Panc1 (cell line): ENCODE data around the gene TBX1. TPM values are rescaled to one million over a fixed set of nuclear protein-coding genes. Genes with fewer than 3 reads are reported as not detected.

Experiments used
- ATAC-seq: fragments of 200-7000 bp; cut with Tn5 transposase; 2 replicates; pipeline ENCODE4 v1.9.1; 2020; ENCODE audit warnings: mild to moderate bottlenecking, moderate library complexity
- BruUV-seq: library from RNA; stranded (reverse); fragments of 400-500 nt; replicated peaks from 2 replicates; lab custom pipeline; 2021; lab: Mats Ljungman, UMichigan
- CTCF ChIA-PET: fragments of 300-600 bp; sonication (Branson Sonifier 250); formaldehyde crosslinking; loops from one replicate; lab custom pipeline; 2022; ENCODE audit warnings: antibody characterized with exemption; lab: Charles Lee
- POLR2A ChIA-PET: fragments of 300-600 bp; sonication (Branson Sonifier 250); formaldehyde crosslinking; loops from one replicate; lab custom pipeline; 2022; ENCODE audit warnings: antibody characterized with exemption; lab: Charles Lee
- DNase-seq: peaks from one replicate; pipeline ENCODE4 v3.0.0-alpha.2; 2010; ENCODE audit warnings: low read depth, low spot score
- H3K27ac ChIP-seq: 2 replicates; pipeline ENCODE4 v1.5.1; 2011; ENCODE audit warnings: mild to moderate bottlenecking, low read length, inconsistent platforms
- H3K27me3 ChIP-seq: fragments of 200-500 bp; sonication (Bioruptor generic); 2 replicates; pipeline ENCODE4 v1.6.0; 2014; ENCODE audit warnings: low read length, inconsistent platforms; ENCODE audit not compliant: control insufficient read depth, insufficient read depth
- H3K36me3 ChIP-seq: fragments of 200-500 bp; sonication (Bioruptor generic); 2 replicates; pipeline ENCODE4 v1.5.1; 2014; ENCODE audit warnings: inconsistent platforms, mild to moderate bottlenecking, low read length, moderate library complexity; ENCODE audit not compliant: control insufficient read depth, insufficient read depth
- H3K4me1 ChIP-seq: 2 replicates; pipeline ENCODE4 v1.5.1; 2011; ENCODE audit warnings: inconsistent platforms, mild to moderate bottlenecking, low read length, moderate library complexity; ENCODE audit not compliant: control insufficient read depth, insufficient read depth
- H3K4me3 ChIP-seq, 2 experiments: 2 replicates each; pipeline ENCODE4 v1.5.1; 2011 to 2012; ENCODE audit warnings: low read depth in 2 of 2, low read length in 2 of 2, mild to moderate bottlenecking in 2 of 2, inconsistent platforms in 1 of 2, moderate library complexity in 1 of 2
- H3K9me3 ChIP-seq: fragments of 200-500 bp; sonication (Bioruptor generic); 2 replicates; pipeline ENCODE4 v1.5.1; 2014; ENCODE audit warnings: low read depth, mild to moderate bottlenecking, inconsistent platforms, low read length, moderate library complexity; ENCODE audit not compliant: control insufficient read depth, insufficient read depth
- CTCF ChIP-seq: fragments of 450-650 bp; IDR thresholded peaks from 2 replicates; pipeline ENCODE4 v1.5.1; 2017; ENCODE audit warnings: mild to moderate bottlenecking
- POLR2AphosphoS5 ChIP-seq: IDR thresholded peaks from 2 replicates; pipeline ENCODE4 v1.6.1; 2012; ENCODE audit warnings: mild to moderate bottlenecking, low read depth, low read length, moderate library complexity
- REST ChIP-seq, 2 experiments: IDR thresholded peaks; 2 replicates each; pipeline ENCODE4 v1.6.1; 2011 to 2012; ENCODE audit warnings: low read depth in 2 of 2, control low read depth in 1 of 2, low read length in 1 of 2, mild to moderate bottlenecking in 1 of 2, moderate library complexity in 1 of 2; ENCODE audit not compliant: insufficient read depth in 1 of 2
- SIN3A ChIP-seq: IDR thresholded peaks from 2 replicates; pipeline ENCODE4 v1.6.1; 2012; ENCODE audit warnings: low read depth, mild to moderate bottlenecking, low read length, moderate library complexity, borderline replicate concordance; ENCODE audit not compliant: insufficient read depth
- TCF7L2 ChIP-seq: IDR thresholded peaks from 2 replicates; pipeline ENCODE4 v1.6.1; 2011; ENCODE audit warnings: mild to moderate bottlenecking, low read depth, low read length, inconsistent platforms
- in situ Hi-C: cut with HindIII; loops from 2 replicates; pipeline ENCODE4 v1.10.0; 2016; ENCODE audit warnings: low sequenced_read_pairs, low pct_unique_long_range_greater_than_20kb
- intact Hi-C: fragments of 100-400 bp; cut with micrococcal nuclease; formaldehyde crosslinking; loops from one replicate; pipeline ENCODE4 v1.10.0; 2022; ENCODE audit not compliant: unreplicated experiment
- total RNA-seq: library from RNA; stranded (reverse); gene quantifications from one replicate; pipeline ENCODE4 v1.2.1, GENCODE V29; 2021; ENCODE audit not compliant: unreplicated experiment

Gene TBX1
- total RNA-seq, 1 experiment from 2014 or later, result 91.7 TPM

GRCh38 chr22:19720150-19720827 is 40.3 kb upstream of the TBX1 start:
- CTCF ChIA-PET, result interaction anchor here (0.5 to 1.4 kb wide), 2 partner anchors 10 to 366 kb away, joined by 3 to 4 read pairs; no protein-coding TSS in a partner anchor
- TSS peak; percentile 63 for BruUV-seq
- intact Hi-C loops, result no loop called here
- DNase-seq (no peak), ATAC-seq (no peak)
- Histone ChIP-seq H3K9me3 (no peaks in the 10 kb centered on the region), H3K4me3 (no peak overlapping the region), H3K36me3 (no peaks in the 10 kb centered on the region), H3K4me1 (0 out of 2 replicates have a peak, but pooled peaks cover 3% of the 10 kb centered on the region), H3K27ac (no peak overlapping the region), H3K27me3 (no peaks in the 10 kb centered on the region)
- in situ Hi-C loops, result no loop called here
- no peak for TF ChIP-seq TCF7L2
- TF ChIP-seq REST (IDR thresholded peaks at IDR 0.05; ENCODE audit: insufficient read depth in 1 of 2, low read depth in 2 of 2, low read length in 1 of 2), result no peak
- no peak for TF ChIP-seq CTCF
- TF ChIP-seq POLR2AphosphoS5, result no peak
- no peak for TF ChIP-seq SIN3A
- POLR2A ChIA-PET, result interaction anchor here (0.5 kb wide), 1 partner anchor 80 kb away, joined by 7 read pairs; no protein-coding TSS in a partner anchor

- ATAC-seq (no peak), DNase-seq (no peak)
- Histone ChIP-seq H3K4me3 (no peak overlapping the region), H3K4me1 (0 out of 2 replicates have a peak, but pooled peaks cover 3% of the 10 kb centered on the region), H3K27ac (no peak overlapping the region), H3K9me3 (no peaks in the 10 kb centered on the region), H3K27me3 (no peaks in the 10 kb centered on the region), H3K36me3 (no peaks in the 10 kb centered on the region)
- no peak for TF ChIP-seq REST (IDR thresholded peaks at IDR 0.05; ENCODE audit: insufficient read depth in 1 of 2, low read depth in 2 of 2, low read length in 1 of 2)
- TF ChIP-seq SIN3A, result no peak
- TF ChIP-seq POLR2AphosphoS5, result no peak
- TF ChIP-seq TCF7L2, result no peak
- no peak for TF ChIP-seq CTCF
- CTCF ChIA-PET, result interaction anchor here (1.4 kb wide), 1 partner anchor 9 kb away, joined by 4 read pairs; no protein-coding TSS in a partner anchor
- no TSS peak for BruUV-seq
- POLR2A ChIA-PET, result no interaction called here
- in situ Hi-C loops, result no loop called here
- intact Hi-C loops, result no loop called here
These were observed 39.6 kb upstream of the TBX1 start for GRCh38 chr22:19720999-19721329.
